ENCODE results near the gene ADAMTS9.

The ADAMTS9 gene

DNA sequence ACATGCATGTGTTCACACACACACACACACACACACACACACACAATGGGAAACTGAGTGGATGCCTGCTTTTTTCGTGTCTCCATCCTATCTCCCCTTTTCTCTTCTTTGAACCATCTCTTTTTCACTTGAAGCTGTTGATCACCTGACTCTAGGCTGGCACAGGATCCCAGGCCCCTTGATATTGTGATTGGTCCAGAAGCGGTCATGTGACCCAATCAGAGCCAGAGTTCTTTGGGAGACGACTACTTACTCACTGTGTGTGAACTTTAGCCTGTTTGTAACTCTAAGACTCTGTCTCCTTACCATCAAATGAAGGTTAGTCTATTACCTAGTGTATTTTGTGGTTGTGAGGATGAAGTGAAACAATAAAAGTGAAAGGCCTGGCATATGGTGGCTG, 172.9 kb downstream of the ADAMTS9 start:
- Histone ChIP-seq H3K9ac (ENCODE audit: low read depth, low read length, poor library complexity, severe bottlenecking) (no peak overlapping the region), H3K4me3 (ENCODE audit: low read length, poor library complexity, severe bottlenecking) (no peak overlapping the region), H3K4me1 (ENCODE audit: insufficient read depth, low read length, poor library complexity, severe bottlenecking) (no peaks in the 10 kb centered on the region), H3K36me3 (ENCODE audit: insufficient read depth, low read length) (no peaks in the 10 kb centered on the region), H2AFZ (ENCODE audit: low read length) (no peak overlapping the region), H3K9me3 (ENCODE audit: insufficient read depth, low read depth, low read length) (no peaks in the 10 kb centered on the region), H3K9me2 (replicated peaks; ENCODE audit: low read depth, low read length) (no peaks in the 10 kb centered on the region), H3F3A (ENCODE audit: low read depth) (no peaks in the 10 kb centered on the region), H3K27me3 (ENCODE audit: insufficient read depth, low read length, poor library complexity, severe bottlenecking) (no peaks in the 10 kb centered on the region), H4K20me1 (ENCODE audit: insufficient read depth, low read length, poor library complexity, severe bottlenecking) (no peaks in the 10 kb centered on the region), H3K79me2 (ENCODE audit: insufficient read depth, low read length) (no peaks in the 10 kb centered on the region), H3K4me2 (ENCODE audit: low read depth, low read length, poor library complexity, severe bottlenecking) (no peak overlapping the region)
- TF ChIP-seq, protein P1, sequence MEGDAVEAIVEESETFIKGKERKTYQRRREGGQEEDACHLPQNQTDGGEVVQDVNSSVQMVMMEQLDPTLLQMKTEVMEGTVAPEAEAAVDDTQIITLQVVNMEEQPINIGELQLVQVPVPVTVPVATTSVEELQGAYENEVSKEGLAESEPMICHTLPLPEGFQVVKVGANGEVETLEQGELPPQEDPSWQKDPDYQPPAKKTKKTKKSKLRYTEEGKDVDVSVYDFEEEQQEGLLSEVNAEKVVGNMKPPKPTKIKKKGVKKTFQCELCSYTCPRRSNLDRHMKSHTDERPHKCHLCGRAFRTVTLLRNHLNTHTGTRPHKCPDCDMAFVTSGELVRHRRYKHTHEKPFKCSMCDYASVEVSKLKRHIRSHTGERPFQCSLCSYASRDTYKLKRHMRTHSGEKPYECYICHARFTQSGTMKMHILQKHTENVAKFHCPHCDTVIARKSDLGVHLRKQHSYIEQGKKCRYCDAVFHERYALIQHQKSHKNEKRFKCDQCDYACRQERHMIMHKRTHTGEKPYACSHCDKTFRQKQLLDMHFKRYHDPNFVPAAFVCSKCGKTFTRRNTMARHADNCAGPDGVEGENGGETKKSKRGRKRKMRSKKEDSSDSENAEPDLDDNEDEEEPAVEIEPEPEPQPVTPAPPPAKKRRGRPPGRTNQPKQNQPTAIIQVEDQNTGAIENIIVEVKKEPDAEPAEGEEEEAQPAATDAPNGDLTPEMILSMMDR (conservative IDR thresholded peaks at IDR 0.05; ENCODE audit: low read length) = no peak
- no peak for TF ChIP-seq EZH2phosphoT487 (IDR thresholded peaks at IDR 0.05; ENCODE audit: borderline replicate concordance)

DNA sequence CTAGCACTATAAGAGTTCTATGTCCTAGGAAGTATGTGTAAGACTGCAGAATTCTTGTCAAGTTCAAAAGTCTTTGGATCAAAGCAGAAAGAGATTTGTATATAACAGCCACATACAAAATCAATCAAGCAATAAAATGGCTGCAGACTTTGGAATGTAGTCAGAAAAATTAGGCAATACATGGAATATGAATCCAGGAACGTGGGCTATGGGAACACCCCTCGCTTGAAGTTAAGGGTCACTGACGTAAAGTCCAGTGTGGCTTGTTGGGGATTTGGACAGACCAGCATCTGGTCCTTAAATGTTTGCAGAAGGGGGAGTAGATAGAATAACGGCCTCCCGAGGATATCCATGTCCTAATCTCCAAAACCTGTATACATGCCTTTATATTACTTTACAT, 178.6 kb downstream of the ADAMTS9 start:
- Histone ChIP-seq H3K27me3 (ENCODE audit: insufficient read depth, low read length, poor library complexity, severe bottlenecking) (no peaks in the 10 kb centered on the region), H4K20me1 (ENCODE audit: insufficient read depth, low read length, poor library complexity, severe bottlenecking) (no peaks in the 10 kb centered on the region), H3K79me2 (ENCODE audit: insufficient read depth, low read length) (no peaks in the 10 kb centered on the region), H3K4me3 (ENCODE audit: low read length, poor library complexity, severe bottlenecking) (no peak overlapping the region), H3F3A (ENCODE audit: low read depth) (no peaks in the 10 kb centered on the region), H2AFZ (ENCODE audit: low read length) (no peak overlapping the region), H3K4me1 (ENCODE audit: insufficient read depth, low read length, poor library complexity, severe bottlenecking) (no peaks in the 10 kb centered on the region), H3K9me2 (replicated peaks; ENCODE audit: low read depth, low read length) (no peaks in the 10 kb centered on the region), H3K4me2 (ENCODE audit: low read depth, low read length, poor library complexity, severe bottlenecking) (no peak overlapping the region), H3K9ac (ENCODE audit: low read depth, low read length, poor library complexity, severe bottlenecking) (no peak overlapping the region), H3K9me3 (ENCODE audit: insufficient read depth, low read depth, low read length) (no peaks in the 10 kb centered on the region), H3K36me3 (ENCODE audit: insufficient read depth, low read length) (no peaks in the 10 kb centered on the region)
- no peak for TF ChIP-seq EZH2phosphoT487 (IDR thresholded peaks at IDR 0.05; ENCODE audit: borderline replicate concordance)
- TF ChIP-seq, protein P1 (conservative IDR thresholded peaks at IDR 0.05; ENCODE audit: low read length) = no peak

DNA sequence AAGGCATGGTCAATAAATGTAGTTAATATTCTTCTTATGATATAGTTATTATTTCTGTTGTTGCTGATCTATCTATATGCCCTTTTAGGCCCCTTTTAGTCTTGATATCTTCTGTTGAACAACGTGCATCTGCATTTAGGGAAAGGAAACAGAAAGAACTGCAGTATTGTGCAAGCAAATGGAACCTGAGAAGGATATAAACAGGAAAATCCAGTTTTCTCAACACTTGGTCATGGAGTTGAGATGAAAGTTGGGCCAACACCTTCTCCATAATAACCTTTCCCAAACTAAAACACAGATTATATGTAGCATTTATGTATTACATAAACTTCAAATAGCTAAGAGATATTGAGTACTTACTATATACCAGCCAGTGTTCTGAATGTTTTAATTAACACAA, 179.7 kb downstream of the ADAMTS9 start:
- Histone ChIP-seq H3K9me3 (ENCODE audit: insufficient read depth, low read depth, low read length) (no peaks in the 10 kb centered on the region), H3K9me2 (replicated peaks; ENCODE audit: low read depth, low read length) (no peaks in the 10 kb centered on the region), H3K4me3 (ENCODE audit: low read length, poor library complexity, severe bottlenecking) (no peak overlapping the region), H3K36me3 (ENCODE audit: insufficient read depth, low read length) (no peaks in the 10 kb centered on the region), H3K79me2 (ENCODE audit: insufficient read depth, low read length) (no peaks in the 10 kb centered on the region), H3K9ac (ENCODE audit: low read depth, low read length, poor library complexity, severe bottlenecking) (no peak overlapping the region), H4K20me1 (ENCODE audit: insufficient read depth, low read length, poor library complexity, severe bottlenecking) (no peaks in the 10 kb centered on the region), H3K4me1 (ENCODE audit: insufficient read depth, low read length, poor library complexity, severe bottlenecking) (no peaks in the 10 kb centered on the region), H3K4me2 (ENCODE audit: low read depth, low read length, poor library complexity, severe bottlenecking) (no peak overlapping the region), H3K27me3 (ENCODE audit: insufficient read depth, low read length, poor library complexity, severe bottlenecking) (no peaks in the 10 kb centered on the region), H2AFZ (ENCODE audit: low read length) (no peak overlapping the region), H3F3A (ENCODE audit: low read depth) (no peaks in the 10 kb centered on the region)
- TF ChIP-seq EZH2phosphoT487 (IDR thresholded peaks at IDR 0.05; ENCODE audit: borderline replicate concordance) = no peak
- TF ChIP-seq, protein P1 (conservative IDR thresholded peaks at IDR 0.05; ENCODE audit: low read length) = no peak

Data from Loucy (cell line).